H7 (cell line): ENCODE measurements around the gene UBN2. TPM values are rescaled to one million over a fixed set of nuclear protein-coding genes. Genes with fewer than 3 reads are reported as not detected.

Experiments
- DNase-seq: peaks from one replicate; pipeline ENCODE4 v3.0.0; 2012
- H3K27me3 ChIP-seq: 2 replicates; pipeline ENCODE4 v1.6.0; 2011; ENCODE audit warnings: mild to moderate bottlenecking, low read length; ENCODE audit not compliant: control insufficient read depth, insufficient read depth
- H3K36me3 ChIP-seq: replicated peaks from 2 replicates; pipeline ENCODE4 v1.5.1; 2011; ENCODE audit warnings: low read length; ENCODE audit not compliant: control insufficient read depth, insufficient read depth
- H3K4me3 ChIP-seq: 2 replicates; pipeline ENCODE4 v1.5.1; 2011; ENCODE audit warnings: low read depth, mild to moderate bottlenecking, control low read depth, low read length, moderate library complexity; ENCODE audit not compliant: insufficient read depth
- total RNA-seq: library from RNA; depleted of rRNA; stranded (reverse); fragments of >200 nt; shearing (Covaris generic); gene quantifications from 2 replicates; pipeline ENCODE4 v1.2.3, GENCODE V29; 2014

The UBN2 gene
- total RNA-seq, 1 experiment from 2014 or later = 6.5 TPM

DNA sequence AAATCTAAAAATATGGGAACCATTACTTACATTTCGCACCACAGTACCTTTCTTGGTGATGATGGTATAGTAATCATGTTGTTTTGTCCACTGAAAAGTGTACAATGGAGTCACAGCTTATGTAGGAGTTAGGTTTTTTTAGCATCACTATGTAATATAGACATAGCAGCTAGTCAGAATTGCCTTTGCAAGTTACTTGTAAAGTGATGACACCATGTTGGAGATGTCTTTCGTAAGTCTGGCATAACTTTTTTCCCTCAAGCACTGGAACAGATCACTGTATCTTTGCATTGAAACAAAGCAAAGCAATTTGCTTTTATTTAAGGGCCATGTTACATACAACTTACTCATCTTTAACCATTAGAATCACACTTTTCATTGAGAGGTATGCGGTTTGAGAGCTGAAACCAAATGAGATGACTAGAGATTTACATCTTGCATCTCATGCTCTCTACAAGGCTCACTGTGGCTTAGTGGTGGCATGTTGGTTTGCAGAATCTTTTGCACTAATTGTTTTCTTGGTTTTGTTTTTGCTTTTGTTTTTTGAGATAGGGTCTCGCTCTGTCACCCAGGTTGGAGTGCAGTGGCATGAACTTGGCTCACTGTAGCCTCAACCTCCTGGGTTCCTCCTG lies 18.3 kb downstream of the UBN2 start:
- H3K4me3 ChIP-seq = no peak overlapping the region
- H3K27me3 ChIP-seq = no peaks in the 10 kb centered on the region
- H3K36me3 ChIP-seq = peaks cover 3% of the 10 kb centered on the region
- DNase-seq = no peak

DNA sequence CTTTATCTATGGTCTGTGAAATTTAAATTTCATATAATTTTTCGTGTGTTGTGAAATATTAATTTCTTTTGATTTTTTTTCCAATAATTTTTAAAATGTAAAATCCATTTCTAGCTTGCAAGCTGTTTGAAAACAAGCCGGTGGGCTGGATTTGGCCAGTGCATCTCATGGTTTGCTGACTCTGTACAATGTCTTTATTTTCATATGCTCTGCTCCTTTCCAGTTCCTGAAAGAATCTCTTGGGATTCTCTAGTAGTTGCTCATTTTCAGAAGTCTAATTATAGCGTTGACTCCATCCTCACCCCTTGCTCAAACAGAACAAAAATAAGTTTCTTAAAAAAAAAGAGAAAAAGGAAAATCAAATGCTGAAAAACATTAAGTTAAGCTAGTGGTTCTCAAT lies 21.4 kb downstream of the UBN2 start:
- no peak overlapping the region for H3K4me3 ChIP-seq
- H3K27me3 ChIP-seq = no peaks in the 10 kb centered on the region
- DNase-seq = no peak
- peaks cover 3% of the 10 kb centered on the region for H3K36me3 ChIP-seq

DNA sequence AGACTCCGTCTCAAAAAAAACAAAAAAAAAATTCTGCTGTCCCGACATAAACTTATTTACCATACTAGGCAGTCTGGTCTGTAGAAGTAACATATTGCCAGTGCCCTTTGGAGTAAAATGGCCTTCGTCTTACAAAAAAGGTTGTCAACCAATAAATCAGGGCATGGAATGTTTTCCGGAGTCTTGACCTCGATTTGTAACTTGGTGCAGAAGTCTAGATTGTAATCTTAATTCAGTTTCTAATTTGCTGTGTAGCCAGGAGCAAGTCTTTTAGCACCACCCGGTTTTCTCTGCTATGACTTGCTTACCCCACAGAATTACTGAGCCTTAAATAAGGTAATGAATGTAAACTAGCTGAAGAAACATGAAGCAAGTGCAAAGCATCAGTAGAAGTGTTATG lies 23.2 kb downstream of the UBN2 start:
- no peak for DNase-seq

DNA sequence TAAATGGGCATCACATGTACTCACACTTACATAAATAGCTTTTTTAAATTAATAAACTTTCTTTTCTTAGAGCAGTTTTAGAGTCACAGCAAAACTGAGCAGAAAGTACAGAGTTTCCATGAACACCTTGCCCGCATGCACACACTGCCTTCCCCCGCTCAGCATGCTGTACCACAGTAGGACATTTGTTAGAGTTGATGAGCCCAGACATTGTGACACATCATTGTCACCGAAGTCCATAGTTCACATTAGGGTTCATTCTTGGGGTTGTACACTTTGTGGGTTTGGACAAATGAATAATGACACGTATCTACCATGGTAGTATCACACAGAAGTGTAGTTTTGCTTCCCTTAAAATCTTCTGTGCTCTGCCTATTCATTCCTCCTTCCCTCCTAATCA lies 23.7 kb downstream of the UBN2 start:
- DNase-seq = no peak
- Histone ChIP-seq H3K4me3 (no peak overlapping the region), H3K36me3 (peaks cover 7% of the 10 kb centered on the region), H3K27me3 (no peaks in the 10 kb centered on the region)

More for the DNA sequence above, 23.2 kb downstream of the UBN2 start:
- Histone ChIP-seq H3K4me3 (no peak overlapping the region), H3K27me3 (no peaks in the 10 kb centered on the region), H3K36me3 (peaks cover 6% of the 10 kb centered on the region)

DNA sequence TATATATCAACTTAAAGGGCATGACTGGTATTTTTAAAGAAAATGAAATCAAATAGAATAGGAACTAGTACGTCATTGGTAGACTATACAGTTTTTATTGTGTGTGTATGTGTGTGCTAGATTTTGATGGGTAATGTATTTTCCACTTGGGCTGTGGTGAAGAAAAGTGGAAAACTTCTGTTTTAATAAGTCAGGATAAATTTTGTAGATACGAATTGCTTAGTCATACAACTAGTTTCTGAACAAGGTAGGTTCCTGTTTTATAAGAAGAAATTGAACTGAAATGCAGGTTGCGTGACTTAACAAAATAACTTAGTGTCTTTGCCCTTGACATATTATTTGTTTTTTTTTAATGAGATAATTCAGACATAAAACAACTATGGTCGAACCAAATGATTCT lies 24.3 kb downstream of the UBN2 start:
- DNase-seq = no peak
- H3K4me3 ChIP-seq = no peak overlapping the region
- H3K27me3 ChIP-seq = no peaks in the 10 kb centered on the region
- H3K36me3 ChIP-seq = peaks cover 7% of the 10 kb centered on the region

DNA sequence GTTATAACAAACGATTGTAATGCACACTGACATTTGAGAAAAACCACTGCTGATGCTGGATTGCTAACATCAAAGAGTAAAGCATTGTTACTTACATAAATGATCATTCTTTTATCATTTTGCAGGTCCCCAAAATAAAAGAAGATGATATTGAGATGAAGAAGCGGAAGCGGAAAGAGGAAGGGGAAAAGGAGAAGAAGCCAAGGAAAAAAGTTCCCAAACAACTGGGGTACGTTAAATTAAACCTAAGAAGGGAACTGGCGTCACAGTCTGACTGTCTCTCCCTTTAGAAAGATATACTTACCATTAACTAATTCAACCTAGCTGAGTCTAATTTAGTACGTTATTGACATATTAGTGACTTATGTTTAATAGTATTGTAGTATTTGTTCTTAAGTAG lies 28.1 kb downstream of the UBN2 start:
- H3K27me3 ChIP-seq = no peaks in the 10 kb centered on the region
- no peak for DNase-seq
- H3K4me3 ChIP-seq = no peak overlapping the region
- peaks cover 7% of the 10 kb centered on the region for H3K36me3 ChIP-seq

DNA sequence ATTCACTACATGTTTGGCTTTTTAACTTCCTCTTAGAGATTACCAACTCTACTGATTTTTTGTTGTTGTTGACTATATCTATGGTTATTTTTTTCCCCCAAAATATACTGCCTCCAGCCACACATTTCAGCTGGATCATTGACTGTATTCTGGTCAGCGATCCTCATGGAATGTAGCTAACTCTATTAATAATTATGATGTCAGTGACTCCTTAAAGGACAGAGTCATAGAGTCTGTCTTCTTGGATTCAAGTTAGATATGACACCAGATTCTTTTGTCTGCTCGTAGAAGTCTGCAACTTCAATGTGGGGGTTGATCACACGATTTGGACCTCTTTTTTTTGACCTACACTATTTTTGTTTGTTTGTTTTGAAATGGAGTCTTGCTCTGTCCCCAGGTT lies 33.2 kb downstream of the UBN2 start:
- Histone ChIP-seq H3K36me3 (peaks cover 9% of the 10 kb centered on the region), H3K27me3 (no peaks in the 10 kb centered on the region), H3K4me3 (no peak overlapping the region)
- no peak for DNase-seq

DNA sequence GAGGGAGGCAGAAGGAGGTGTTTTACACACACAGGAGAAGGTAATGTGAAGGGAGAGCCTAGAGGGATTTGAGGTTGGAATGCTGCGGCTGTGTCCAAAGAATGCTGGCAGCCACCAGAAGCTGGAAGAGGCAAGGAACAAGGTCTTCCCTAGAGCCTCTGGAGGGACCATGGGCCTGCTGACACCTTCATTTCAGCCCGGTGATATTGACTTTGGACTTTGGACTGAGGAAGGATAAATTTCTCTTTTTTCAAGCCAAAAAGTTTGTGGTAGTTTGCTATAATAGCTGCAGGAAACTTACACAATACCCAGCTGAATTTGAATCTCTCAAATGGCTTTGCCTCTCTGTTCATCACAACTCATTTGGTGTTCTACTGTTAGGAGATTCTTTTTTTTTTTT lies 34.6 kb downstream of the UBN2 start:
- no peaks in the 10 kb centered on the region for H3K27me3 ChIP-seq
- DNase-seq = no peak
- peaks cover 7% of the 10 kb centered on the region for H3K36me3 ChIP-seq
- no peak overlapping the region for H3K4me3 ChIP-seq

DNA sequence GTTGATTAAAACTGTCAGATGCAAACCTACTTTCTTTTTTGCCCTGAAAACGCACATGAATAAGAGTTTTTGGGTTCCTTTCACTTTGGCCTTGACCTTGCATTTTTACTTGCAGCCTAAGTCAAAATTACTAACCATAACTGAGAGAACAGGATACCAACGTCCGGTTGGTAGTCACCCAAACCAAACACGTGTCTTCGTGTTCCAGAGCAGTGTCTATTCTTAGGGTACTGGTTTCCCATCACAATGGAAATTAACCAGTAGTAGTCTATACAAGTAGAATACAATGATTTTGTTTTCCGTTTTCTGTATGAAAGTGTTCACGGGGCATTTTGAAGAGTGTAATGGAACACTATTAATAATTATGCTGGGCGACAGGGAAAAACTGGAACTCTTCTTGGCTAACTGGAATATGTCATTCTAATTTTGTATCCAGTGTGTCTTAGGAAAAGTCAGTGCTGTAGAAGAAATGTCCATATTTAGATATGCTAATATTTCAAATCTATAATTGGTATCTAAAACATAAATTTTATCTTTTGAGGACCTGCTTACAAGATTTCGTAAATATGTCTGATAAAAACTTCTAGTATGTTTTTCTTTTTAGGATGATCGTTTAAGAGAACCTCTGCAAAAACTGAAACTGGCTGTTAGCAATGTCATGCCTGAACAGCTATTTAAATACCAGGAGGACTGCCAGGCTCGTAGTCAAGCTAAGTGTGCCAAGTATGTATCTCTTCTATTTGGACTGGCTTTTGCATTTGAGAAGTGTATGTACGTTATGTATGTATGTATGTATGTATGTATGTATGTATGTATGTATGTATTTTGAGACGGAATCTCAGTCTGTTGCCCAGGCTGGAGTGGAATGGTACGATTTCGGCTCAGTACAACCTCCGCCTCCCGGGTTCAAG lies 40.9 kb downstream of the UBN2 start:
- Histone ChIP-seq H3K36me3 (peaks cover 7% of the 10 kb centered on the region), H3K4me3 (no peak overlapping the region), H3K27me3 (no peaks in the 10 kb centered on the region)
- DNase-seq = no peak

DNA sequence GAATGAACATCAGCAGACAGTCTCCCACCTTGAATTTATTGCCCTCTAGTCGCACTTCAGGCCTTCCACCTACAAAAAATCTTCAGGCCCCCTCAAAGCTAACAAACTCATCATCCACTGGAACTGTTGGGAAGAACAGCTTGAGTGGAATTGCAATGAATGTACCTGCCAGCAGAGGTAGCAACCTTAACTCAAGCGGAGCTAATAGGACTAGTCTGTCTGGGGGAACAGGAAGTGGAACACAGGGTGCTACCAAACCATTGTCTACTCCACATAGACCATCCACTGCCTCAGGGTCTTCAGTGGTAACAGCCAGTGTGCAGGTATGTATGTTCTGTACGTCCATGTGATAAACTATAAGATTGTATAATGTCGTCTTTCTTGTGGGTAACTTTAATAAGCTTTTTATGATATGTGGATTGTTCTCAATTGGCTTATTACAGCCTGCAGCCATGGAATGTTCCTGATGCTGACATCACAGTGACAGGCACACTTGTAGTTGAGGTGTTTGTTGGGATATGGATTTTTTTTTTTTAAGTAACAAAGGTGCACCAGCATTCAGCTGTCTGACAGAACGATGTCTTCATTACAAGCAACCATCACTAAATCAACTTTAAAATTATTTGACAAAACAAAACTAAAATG lies 53.3 kb downstream of the UBN2 start:
- peaks cover 7% of the 10 kb centered on the region for H3K36me3 ChIP-seq
- DNase-seq = no peak
- H3K27me3 ChIP-seq = no peaks in the 10 kb centered on the region
- H3K4me3 ChIP-seq = no peak overlapping the region

DNA sequence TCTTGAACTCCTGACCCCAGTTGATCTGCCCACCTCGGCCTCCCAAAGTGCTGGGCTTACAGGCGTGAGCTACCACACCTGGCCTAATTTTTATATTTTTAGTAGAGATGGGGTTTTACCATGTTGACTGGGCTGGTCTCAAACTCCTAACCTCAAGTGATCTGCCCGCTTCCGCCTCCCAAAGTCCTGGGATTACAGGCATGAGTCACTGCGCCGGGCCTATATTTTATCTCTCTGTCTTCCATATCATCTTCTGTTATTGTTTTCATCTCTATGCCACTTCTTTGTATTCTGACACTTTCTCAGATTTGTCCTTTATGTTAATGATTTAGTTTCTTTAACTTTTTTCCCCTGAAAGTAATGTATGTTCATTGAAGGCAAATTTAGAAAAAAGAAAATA lies 55.1 kb downstream of the UBN2 start:
- no peak for DNase-seq
- Histone ChIP-seq H3K27me3 (no peaks in the 10 kb centered on the region), H3K4me3 (no peak overlapping the region), H3K36me3 (peaks cover 7% of the 10 kb centered on the region)

DNA sequence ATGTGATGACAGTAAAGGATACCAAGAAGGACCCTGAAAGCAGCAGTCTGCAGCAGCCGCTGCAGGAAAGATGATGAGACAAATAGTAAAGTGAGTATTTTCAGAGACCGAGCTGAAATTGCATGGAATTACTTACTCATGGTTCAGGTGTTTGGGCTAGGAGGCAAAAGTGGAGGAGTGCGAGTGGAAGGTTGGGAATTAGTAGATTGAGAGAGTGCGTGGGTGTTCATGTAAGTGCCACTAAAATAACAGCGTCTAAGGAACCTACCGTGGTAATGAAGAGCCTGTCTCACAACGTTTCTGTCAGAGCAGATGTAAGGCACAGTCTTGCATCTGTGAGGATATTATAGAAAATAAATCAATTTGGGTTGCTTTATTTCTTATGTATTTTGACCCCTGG lies 61.8 kb downstream of the UBN2 start:
- Histone ChIP-seq H3K36me3 (peaks cover 1% of the 10 kb centered on the region; the same call in 1 of the 2 replicates), H3K4me3 (no peak overlapping the region), H3K27me3 (no peaks in the 10 kb centered on the region)
- no peak for DNase-seq

DNA sequence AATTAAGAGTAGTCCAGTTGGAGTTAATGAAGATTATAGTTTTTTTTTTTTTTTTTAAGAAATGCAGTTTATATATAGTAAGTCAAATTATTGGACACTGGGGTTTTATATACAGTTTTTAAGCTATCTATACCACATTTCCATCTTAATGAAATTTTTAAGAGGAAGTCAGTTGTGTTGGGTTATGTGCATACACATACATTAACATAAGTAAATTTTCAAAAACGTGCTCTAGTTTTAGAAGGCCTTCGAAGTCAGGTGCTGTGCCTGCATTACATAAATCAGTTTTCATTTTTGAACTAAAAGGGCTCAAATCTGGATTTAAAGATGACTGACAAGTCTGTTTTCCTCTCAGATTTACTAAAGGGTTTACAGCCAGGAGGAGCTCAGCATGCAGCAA lies 62.5 kb downstream of the UBN2 start:
- Histone ChIP-seq H3K36me3 (peaks cover 1% of the 10 kb centered on the region; the same call in 1 of the 2 replicates), H3K4me3 (no peak overlapping the region), H3K27me3 (no peaks in the 10 kb centered on the region)
- DNase-seq = no peak

DNA sequence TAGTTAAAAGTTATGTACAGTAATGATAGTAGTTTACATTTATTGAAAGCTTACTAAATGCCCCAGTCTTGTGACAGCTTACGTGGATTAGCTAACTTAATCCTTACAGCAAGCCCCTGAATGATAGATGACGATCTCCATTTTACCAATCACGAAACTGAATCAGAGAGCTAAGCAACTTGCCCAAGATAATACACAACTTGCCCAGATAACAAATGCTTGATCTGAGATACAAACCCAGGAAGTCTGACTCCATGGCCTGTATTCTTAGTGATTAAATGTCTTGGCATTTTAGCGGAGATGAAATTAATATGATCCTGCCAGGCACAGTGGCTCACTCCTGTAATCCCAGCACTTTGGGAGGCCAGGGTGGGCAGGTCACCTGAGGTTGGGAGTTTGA lies 63.2 kb downstream of the UBN2 start:
- H3K4me3 ChIP-seq = no peak overlapping the region
- peaks cover 1% of the 10 kb centered on the region; the same call in 1 of the 2 replicates for H3K36me3 ChIP-seq
- DNase-seq = no peak
- H3K27me3 ChIP-seq = no peaks in the 10 kb centered on the region
